Activated B cell treated with CpG ODN at 0.5 μM for 24 hours (primary cell): ENCODE results near the gene LSM14B. TPM values are rescaled to one million over a fixed set of nuclear protein-coding genes. Genes with fewer than 3 reads are reported as not detected.

Experiments used
- ATAC-seq: fragments of 200-7000 bp; cut with Tn5 transposase; one replicate; pipeline ENCODE4 v1.10.0; 2021; ENCODE audit warnings: low read depth, mild to moderate bottlenecking, moderate library complexity
- CTCF ChIA-PET: fragments of 350-600 bp; sonication (Branson Sonifier 250); formaldehyde crosslinking; loops from one replicate; lab custom pipeline; 2021; ENCODE audit warnings: antibody characterized with exemption; lab: Charles Lee
- POLR2A ChIA-PET: fragments of 350-600 bp; sonication (Branson Sonifier 250); formaldehyde crosslinking; loops from one replicate; lab custom pipeline; 2021; ENCODE audit warnings: antibody characterized with exemption; lab: Charles Lee
- DNase-seq: peaks from one replicate; pipeline ENCODE4 v3.0.0; 2022
- H3K27ac Mint-ChIP-seq: one replicate; pipeline ENCODE4 v1.8.0; 2020; ENCODE audit warnings: mixed read lengths
- H3K27me3 Mint-ChIP-seq: one replicate; pipeline ENCODE4 v1.8.0; 2021; ENCODE audit warnings: mixed read lengths
- H3K36me3 Mint-ChIP-seq: one replicate; pipeline ENCODE4 v1.8.0; 2021; ENCODE audit warnings: low read depth, mixed read lengths
- H3K4me1 Mint-ChIP-seq: one replicate; pipeline ENCODE4 v1.8.0; 2021; ENCODE audit warnings: mixed read lengths
- H3K4me3 Mint-ChIP-seq: one replicate; pipeline ENCODE4 v1.8.0; 2020; ENCODE audit warnings: mild to moderate bottlenecking, mixed read lengths
- H3K9me3 Mint-ChIP-seq: one replicate; pipeline ENCODE4 v1.8.0; 2020; ENCODE audit warnings: mixed read lengths
- intact Hi-C: fragments of 100-400 bp; cut with micrococcal nuclease; formaldehyde crosslinking; loops from one replicate; pipeline ENCODE4 v1.15.1; 2024
- total RNA-seq: library from RNA; stranded (reverse); gene quantifications from 2 replicates; pipeline ENCODE4 v1.2.3, GENCODE V29; 2022
- TF ChIP-seq, protein P1 (sequence below): fragments of 200-600 bp; IDR thresholded peaks from one replicate; pipeline ENCODE4 v1.8.0; 2022; ENCODE audit warnings: antibody characterized with exemption, mild to moderate bottlenecking

The LSM14B gene
- total RNA-seq, 1 donor from 2014 or later, result 36.4 TPM

DNA sequence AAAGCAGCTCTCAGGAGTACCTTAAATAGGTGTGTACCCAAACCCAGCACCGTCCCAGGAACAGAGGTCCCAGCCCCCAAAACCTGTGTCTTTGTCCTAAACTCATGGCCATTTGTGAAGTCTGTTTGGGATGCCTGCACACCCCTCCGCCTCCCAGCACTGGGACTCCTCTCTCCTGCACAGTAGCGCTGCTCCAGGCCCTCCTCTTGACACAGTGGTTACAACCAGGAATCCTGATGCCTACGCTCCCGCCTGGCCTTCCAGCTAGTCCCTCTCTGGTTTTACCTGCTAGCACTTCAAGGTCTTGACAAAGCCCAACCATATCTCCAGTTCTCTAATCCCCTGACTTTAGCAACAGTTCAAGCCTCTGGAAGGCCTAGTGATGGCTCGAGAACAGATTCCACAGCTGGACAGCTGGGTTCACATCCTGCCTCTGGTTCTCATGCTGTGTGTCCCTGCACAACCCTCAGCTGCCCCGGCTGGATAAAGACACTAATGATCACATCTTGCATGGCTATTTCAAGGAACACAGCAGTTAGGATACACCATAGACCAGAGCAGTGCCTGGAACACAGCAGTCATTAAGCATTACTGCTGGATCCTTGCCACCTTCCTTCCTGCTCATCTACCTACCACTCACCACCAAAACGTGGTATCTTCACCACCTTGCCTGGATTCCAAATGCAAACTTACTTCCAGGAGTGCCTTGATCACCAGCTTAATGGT is 15.4 kb downstream of the LSM14B start:
- H3K27me3 Mint-ChIP-seq, result no peaks in the 10 kb centered on the region
- CTCF ChIA-PET, result interaction anchor here (0.6 to 4.1 kb wide), 2 partner anchors 107 to 127 kb away, joined by 4 to 46 read pairs; no protein-coding TSS in a partner anchor
- ATAC-seq, result no peak
- no peak overlapping the region for H3K27ac Mint-ChIP-seq
- POLR2A ChIA-PET, result interaction anchor here (0.6 to 1.1 kb wide), 2 partner anchors 13 to 15 kb away, joined by 3 to 7 read pairs; partner anchors contain the start of gene LSM14B
- no peaks in the 10 kb centered on the region for H3K9me3 Mint-ChIP-seq
- TF ChIP-seq, protein P1, sequence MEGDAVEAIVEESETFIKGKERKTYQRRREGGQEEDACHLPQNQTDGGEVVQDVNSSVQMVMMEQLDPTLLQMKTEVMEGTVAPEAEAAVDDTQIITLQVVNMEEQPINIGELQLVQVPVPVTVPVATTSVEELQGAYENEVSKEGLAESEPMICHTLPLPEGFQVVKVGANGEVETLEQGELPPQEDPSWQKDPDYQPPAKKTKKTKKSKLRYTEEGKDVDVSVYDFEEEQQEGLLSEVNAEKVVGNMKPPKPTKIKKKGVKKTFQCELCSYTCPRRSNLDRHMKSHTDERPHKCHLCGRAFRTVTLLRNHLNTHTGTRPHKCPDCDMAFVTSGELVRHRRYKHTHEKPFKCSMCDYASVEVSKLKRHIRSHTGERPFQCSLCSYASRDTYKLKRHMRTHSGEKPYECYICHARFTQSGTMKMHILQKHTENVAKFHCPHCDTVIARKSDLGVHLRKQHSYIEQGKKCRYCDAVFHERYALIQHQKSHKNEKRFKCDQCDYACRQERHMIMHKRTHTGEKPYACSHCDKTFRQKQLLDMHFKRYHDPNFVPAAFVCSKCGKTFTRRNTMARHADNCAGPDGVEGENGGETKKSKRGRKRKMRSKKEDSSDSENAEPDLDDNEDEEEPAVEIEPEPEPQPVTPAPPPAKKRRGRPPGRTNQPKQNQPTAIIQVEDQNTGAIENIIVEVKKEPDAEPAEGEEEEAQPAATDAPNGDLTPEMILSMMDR, result no peak
- peaks cover 38% of the 10 kb centered on the region for H3K4me1 Mint-ChIP-seq
- no peak for DNase-seq
- H3K36me3 Mint-ChIP-seq, result peaks cover 87% of the 10 kb centered on the region
- intact Hi-C loops, result loop anchor here (1.0 to 5.0 kb wide), 3 partner anchors 110 to 156 kb away; no protein-coding TSS in a partner anchor
- no peak overlapping the region for H3K4me3 Mint-ChIP-seq

DNA sequence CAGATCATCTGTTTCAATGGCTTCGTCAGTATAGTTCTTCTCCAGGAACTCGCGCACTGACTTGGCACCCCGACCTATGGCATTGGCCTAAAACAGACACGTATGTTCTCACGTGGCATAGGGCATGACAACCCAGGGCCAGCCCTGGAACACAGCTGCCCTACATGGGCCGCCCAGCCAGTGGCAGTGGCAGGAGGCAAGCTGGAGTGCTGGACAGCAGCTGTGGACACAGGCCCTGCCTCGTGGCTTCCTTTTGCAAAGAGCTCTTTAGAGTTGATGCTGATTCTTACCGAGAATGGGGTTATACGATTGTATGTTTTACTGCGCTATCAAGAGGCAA is 15.9 kb downstream of the LSM14B start:
- intact Hi-C loops, result loop anchor here (5.0 kb wide), 1 partner anchor 111 kb away; no protein-coding TSS in a partner anchor
- Mint-ChIP-seq H3K4me1 (peaks cover 37% of the 10 kb centered on the region), H3K27me3 (no peaks in the 10 kb centered on the region), H3K36me3 (peaks cover 83% of the 10 kb centered on the region), H3K9me3 (no peaks in the 10 kb centered on the region), H3K27ac (no peak overlapping the region), H3K4me3 (no peak overlapping the region)
- ATAC-seq, result no peak
- ChIA-PET CTCF (interaction anchor here (0.6 to 4.1 kb wide), 2 partner anchors 107 to 128 kb away, joined by 4 to 46 read pairs; no protein-coding TSS in a partner anchor), POLR2A (interaction anchor here (1.1 kb wide), 1 partner anchor 16 kb away, joined by 3 read pairs; the partner anchor contains the start of gene LSM14B)
- DNase-seq, result no peak
- TF ChIP-seq, protein P1, result no peak

DNA sequence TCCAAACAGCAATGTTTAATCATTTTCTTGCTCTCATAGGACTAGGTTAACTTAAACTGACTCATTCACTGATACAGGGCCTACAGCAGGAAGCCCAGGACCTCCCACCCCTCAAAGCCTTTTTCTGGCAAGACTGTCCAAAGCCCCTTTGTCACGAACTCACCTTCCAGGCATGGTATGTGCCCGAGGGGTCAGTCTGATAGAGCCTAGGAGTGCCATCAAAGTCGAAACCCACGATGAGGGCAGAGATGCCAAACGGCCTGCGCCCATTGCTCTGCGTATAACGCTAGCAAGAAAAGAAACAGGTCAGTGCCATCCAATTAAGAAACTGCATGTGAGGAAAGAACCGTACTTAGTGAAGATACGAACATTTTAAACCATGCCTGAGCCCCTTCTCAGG is 16.6 kb downstream of the LSM14B start:
- Mint-ChIP-seq H3K9me3 (no peaks in the 10 kb centered on the region), H3K4me1 (peaks cover 35% of the 10 kb centered on the region), H3K27ac (no peak overlapping the region), H3K27me3 (no peaks in the 10 kb centered on the region), H3K36me3 (peaks cover 77% of the 10 kb centered on the region), H3K4me3 (no peak overlapping the region)
- TF ChIP-seq, protein P1, result no peak
- ChIA-PET CTCF (no interaction called here), POLR2A (interaction anchor here (1.1 kb wide), 1 partner anchor 17 kb away, joined by 3 read pairs; the partner anchor contains the start of gene LSM14B)
- no peak for ATAC-seq
- no peak for DNase-seq
- intact Hi-C loops, result loop anchor here (5.0 kb wide), 1 partner anchor 112 kb away; no protein-coding TSS in a partner anchor

DNA sequence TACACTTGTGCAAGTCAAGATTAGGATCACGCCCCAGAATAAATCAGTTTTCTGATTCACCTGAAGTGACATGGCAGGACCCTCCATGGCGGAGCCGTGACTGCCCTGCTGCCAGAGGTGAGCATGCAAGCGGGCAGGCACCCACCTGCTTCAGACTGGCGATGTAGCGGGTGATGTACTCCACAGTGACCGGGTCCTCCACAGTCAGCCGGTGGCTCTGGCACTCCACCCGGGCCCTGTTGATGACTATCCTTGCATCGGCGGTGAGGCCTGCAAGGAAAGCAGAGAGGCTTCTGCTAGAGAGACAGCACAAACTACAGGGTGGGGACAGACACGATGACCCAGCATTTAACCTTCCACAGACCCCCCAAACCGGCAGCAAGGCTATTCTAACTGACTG is 17.4 kb downstream of the LSM14B start:
- intact Hi-C loops, result loop anchor here (5.0 kb wide), 2 partner anchors 112 to 248 kb away; partner anchors contain the start of gene RPS21
- Mint-ChIP-seq H3K27me3 (no peaks in the 10 kb centered on the region), H3K36me3 (peaks cover 70% of the 10 kb centered on the region), H3K4me3 (no peak overlapping the region), H3K4me1 (peaks cover 36% of the 10 kb centered on the region), H3K27ac (no peak overlapping the region), H3K9me3 (no peaks in the 10 kb centered on the region)
- no peak for ATAC-seq
- no peak for DNase-seq
- TF ChIP-seq, protein P1, result no peak
- CTCF ChIA-PET, result no interaction called here
- POLR2A ChIA-PET, result no interaction called here

DNA sequence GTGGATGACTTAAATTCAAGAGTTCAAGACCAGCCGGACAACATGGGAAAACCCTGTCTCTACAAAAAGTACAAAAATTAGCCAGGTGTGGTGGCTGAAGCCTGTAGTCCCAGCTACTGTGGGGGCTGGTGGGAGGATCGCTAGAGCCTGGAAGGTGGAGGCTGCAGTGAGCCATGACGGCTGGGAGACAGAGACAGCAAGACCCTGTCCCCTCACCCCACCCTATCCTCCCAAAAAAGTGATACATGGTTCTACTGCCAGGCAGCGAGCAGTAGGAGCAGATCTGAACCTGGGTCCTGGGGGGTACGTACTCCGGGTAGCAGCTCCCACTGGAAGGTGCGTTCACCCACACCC is 18.7 kb downstream of the LSM14B start:
- Mint-ChIP-seq H3K4me1 (peaks cover 43% of the 10 kb centered on the region), H3K9me3 (no peaks in the 10 kb centered on the region), H3K27me3 (no peaks in the 10 kb centered on the region), H3K27ac (peak overlapping the region; percentile 22), H3K4me3 (no peak overlapping the region), H3K36me3 (peaks cover 56% of the 10 kb centered on the region)
- CTCF ChIA-PET, result no interaction called here
- TF ChIP-seq, protein P1, result no peak
- intact Hi-C loops, result loop anchor here (5.0 kb wide), 1 partner anchor 246 kb away; the partner anchor contains the start of gene RPS21
- ATAC-seq, result no peak
- POLR2A ChIA-PET, result interaction anchor here (1.3 to 1.9 kb wide), 3 partner anchors 14 to 75 kb away, joined by 3 to 11 read pairs (median 5); partner anchors contain the start of gene LSM14B
- DNase-seq, result no peak
